ENCODE data around the gene SRGAP2C. TPM values are rescaled to one million over a fixed set of nuclear protein-coding genes. Genes with fewer than 3 reads are reported as not detected.
"Not testable (repeated sequence)": the region's sequence is repeated elsewhere in the genome, so short reads cannot be mapped to it uniquely, and the experiment has no call there.

Gene SRGAP2C
- polyA plus RNA-seq, 5 donors: 12.6 to 15.6 (median 15.2) TPM

DNA sequence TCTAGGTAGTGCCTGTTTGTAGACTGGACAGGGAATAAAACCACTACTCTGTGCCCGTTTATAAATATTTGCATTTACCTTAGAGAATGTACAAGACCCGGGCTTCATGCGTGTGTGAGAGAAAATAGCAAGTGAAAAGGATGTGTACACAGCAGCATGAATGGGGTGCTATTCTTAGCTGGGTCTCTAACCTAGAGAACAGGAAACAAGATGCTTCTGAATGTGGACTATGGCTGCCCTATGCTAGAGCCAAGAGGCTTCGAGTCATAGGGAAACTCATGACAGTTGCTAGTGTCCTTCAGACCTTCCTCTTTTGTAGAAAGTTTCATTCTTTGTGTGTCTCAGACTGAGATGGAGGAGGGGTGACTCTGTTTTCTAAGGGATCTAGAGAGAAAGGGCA lies 39.9 kb downstream of the SRGAP2C start:
- DNase-seq: not testable (repeated sequence)

DNA sequence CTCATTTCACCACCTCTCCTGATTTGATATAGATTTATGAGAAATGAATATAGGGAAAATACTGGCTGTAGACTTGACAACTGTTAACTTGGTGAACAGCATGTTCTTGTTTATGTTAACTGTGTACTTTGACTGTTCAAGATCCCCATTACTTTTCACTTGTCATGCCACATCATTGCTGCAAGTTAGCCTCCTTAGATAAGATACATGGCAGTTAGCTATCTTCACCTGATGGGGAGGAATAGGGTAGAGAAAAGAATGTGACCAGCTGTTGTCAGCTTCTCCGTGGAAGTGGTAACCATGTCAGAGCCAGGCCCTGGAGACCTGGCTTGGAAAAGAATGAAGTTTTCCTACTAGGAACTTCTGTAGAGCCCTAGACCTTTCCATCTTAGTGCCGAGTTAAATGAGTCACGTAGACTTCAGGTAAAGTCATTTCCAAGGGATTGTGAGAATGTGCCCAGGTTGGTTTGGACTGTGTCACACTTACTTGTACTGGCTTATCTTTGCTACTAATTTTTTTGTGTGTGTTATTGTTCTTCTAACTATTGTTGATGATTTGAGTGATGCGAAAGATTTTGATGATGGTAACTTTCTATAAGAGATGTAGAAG lies 41.6 kb downstream of the SRGAP2C start:
- DNase-seq: not testable (repeated sequence)

DNA sequence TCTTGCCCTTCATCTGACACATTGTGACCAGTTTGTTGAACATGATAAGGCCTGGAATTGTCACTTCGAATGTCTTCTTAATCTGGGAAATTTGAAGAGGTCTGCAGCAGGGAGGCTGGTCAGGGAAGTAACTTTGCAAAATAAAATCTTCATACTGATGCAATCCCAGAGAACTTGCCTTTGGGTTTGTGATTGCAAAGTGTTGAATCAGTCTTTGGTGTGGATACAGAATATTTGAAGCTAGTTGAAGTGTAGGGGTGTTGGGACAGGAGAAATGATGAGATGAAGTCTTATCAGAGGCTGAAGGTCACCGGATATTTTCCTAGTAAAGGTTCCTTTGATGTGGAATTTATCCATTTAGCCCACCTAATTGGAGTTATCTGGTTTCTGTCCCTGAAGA lies 42.1 kb downstream of the SRGAP2C start:
- not testable (repeated sequence) for DNase-seq

DNA sequence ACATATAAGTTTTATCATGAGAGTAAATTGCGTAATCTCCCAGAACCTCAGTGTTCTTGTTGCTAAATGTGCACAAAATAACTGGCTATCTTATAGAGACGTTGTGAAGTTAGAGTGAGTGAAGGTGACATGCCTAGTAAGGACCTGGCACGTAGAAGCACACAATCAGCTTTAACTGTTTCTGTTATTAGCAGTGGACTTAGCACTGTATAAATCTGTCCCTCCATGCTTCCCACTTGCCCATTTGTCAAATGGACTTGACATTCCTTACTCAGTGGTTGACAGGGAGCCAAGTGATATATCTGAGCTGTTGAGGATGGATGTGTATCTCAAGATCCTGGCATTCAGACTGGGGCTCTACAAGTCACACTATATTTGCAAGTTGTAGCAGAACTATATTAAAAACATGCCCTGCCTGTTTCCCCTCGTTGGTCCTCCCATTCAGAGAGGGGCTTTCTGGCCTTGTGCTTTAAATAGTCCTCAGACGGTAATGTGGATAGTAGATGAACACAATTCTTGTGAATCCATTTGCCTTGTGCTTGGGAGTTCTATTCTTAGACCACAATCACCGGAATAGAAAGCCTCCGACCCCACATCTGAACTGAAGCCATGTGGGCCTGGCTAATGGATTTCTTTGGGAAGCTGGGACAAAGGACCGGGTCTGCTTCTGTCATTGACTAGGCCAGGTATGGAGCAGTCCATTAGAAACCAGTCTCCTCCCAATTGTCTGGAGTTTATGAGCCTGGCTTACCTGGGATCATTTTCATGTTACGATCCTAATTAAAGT lies 43.0 kb downstream of the SRGAP2C start:
- DNase-seq: not testable (repeated sequence)

DNA sequence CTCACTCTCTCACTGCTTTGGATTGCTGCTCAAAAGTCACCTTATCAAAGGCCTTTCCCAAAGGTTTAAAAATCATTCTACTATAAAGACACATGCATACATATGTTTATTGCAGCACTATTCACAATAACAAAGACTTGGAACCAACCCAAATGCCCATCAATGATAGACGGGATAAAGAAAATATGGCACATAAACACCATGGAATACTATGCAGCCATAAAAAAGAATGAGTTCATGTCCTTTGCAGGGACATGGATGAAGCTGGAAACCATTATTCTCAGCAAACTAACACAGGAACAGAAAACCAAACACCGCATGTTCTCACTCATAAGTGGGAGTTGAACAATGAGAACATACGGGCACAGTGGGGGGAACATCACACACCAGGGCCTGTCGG lies 45.9 kb downstream of the SRGAP2C start:
- DNase-seq: not testable (repeated sequence)

DNA sequence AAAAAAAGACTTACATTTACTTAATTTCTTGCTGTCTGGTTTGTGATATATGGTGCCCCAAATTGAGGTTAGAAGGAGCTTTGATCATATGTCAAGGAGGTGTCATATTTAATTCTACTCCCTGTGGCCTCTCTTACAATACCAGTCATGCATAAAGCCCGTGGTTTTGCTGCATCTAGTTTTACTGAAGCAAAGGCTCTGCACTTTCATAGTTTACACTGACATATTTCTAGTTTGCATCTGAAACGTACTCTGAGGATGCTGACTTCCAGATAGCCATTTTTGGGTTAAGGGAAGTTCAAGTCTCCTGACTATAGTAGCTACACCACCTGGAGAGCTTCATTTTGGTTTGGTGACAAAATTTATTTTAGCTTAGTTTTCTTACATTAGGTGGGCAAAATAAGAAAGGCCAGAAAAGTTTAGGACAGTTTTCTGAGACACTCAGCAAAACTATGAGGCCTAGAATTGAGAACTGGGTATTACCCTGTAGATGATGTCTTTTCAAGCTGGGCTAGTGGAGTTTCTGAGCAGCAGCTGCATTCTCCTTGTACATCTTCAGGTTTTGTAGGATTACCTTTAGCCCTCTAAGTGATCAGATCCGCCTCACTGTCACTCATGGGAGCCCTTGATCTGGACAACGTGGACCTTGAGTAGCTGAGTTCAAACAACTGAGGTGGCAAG lies 47.8 kb downstream of the SRGAP2C start:
- not testable (repeated sequence) for DNase-seq

DNA sequence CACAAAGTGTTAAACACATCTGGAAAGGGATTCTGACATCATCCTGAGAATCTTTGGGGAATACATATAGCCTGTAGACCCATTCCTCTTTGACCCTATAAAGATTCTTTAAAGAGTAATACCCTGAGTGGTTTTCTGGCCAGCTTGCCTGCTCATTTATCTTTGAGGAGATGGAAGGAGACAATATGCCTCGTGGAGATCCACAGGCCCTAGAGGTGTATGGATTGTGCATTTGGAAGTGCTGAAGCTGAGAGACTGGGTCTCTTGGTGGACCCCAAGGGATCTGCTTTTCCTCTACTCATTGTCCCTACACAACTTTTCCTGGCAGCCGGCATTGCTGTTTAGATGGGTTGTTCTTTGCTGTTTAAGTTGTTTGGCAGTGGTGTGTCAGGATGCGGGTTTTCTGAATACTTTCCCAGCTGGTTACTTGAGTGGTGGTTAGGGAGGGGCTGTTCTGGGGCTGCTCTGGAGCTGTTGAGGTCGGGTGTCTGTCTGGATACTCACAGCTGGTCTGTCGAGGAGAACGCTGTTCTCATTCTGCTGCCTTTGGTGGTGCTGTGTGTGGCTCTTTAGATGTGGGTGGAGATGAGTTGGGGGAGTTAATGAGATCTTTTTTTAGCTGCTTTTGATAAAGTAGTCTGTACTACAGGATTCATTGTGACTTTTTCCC lies 49.5 kb downstream of the SRGAP2C start:
- not testable (repeated sequence) for DNase-seq

DNA sequence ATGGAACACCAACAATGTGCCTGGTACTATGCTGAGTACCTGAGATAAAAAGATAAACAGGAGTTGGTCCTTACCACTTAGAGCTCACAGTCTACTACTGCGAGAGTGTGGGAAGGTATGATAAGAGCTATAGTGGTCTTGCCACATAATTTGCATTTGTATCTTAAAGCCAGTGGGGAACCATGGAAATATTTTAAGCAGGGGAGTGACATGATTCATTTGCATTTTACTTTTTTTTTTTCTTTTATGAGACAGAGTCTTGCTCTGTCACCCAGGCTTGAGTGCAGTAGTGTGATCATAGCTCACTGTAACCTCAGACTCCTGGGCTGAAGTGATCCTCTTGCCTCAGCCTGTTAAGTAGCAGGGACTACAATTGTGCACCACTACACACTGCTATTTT lies 53.6 kb downstream of the SRGAP2C start:
- not testable (repeated sequence) for DNase-seq

DNA sequence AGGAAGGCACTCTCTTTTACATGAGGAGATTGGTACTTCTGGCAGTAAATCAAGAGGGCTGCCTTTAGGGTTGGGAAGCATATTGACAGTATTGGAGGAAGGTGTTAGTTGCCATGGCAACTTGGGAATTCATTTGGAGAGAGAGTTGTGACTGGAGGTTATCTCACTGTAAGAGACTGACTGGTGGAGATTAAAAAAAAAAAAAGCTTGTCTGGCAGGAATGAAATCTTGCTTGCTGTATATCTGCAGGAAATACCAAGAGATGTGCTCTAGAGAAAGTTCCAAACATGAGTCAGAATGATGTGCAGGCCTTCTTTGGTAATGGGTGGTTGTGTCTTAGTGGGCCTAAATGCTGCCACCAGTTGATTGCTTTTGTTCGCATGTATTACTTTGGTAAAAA lies 59.1 kb downstream of the SRGAP2C start:
- not testable (repeated sequence) for DNase-seq

DNA sequence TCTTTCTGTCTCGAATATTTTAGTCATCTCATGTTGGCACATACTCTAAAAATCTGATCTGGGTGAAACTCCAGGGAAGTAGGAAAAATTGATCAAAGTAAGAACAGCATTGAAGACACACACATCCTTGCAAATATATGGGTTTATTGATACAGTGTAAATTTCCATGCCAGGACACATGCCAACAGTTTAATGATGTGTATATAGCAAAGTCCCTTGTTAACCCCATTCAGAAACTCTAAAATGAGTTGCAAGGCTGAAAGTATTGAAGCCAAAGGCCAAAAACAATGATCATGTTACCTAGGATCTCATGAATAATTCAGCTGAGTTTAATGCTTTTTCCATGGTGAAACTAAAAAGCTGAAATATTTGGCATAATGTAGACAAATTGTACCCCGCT lies 61.6 kb downstream of the SRGAP2C start:
- DNase-seq: not testable (repeated sequence)

DNA sequence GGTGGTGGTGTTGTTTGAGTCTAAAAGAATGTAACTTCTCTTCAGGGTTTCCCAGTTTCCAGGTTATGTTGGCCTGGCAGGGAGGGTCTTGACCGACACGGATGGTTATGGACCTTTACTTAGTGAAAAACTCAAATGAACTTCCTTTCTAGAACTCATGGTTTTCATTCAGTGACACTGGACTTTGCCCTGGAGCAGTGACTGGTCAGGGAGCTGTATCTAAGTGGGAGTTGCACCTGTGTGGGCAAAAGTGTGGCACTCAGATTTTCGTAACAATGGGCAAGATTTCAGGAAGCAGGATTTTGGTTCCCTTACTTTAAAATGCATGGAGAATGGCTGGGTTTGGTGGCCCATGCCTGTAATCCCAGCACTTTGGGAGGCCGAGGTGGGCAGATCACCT lies 67.9 kb downstream of the SRGAP2C start:
- DNase-seq: not testable (repeated sequence)

DNA sequence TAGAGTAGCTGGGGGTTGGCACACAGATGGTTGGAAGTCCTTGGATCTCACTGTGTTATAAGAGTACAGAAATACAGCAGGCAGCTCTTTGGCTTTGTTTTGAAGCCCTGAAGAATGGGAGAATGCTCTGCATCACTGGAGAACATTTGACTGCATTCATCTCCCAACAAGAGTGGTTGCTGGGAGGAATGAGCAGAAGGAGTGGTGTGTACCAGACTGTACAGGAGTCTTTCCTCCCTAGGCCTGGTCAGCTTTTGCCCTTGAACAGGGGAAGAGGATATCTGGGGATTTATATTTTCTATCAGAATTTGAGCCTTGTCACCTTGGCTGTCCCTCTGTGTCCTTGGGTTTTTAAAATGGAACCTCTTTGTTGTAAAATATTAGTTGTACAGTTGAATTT lies 69.8 kb downstream of the SRGAP2C start:
- not testable (repeated sequence) for DNase-seq

DNA sequence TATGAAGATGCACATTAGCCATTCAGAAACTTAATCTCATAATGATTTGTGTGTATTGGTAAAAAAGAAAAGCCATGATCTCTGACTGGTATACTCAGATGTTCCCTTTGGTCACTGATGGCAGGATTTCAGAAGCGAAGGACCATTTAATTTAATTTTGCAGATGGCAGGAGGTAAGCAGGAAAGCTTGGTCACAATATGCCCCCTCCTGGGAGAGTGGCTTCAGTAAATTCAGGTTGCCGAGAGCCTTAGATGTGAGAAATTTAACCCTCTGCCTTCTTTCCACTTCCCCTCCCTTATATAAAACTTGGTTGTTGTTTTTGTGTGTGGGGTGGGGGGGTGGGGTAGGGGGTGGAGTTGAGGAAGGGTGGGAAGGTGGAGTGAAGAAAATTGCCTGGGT lies 72.9 kb downstream of the SRGAP2C start:
- DNase-seq: not testable (repeated sequence)

DNA sequence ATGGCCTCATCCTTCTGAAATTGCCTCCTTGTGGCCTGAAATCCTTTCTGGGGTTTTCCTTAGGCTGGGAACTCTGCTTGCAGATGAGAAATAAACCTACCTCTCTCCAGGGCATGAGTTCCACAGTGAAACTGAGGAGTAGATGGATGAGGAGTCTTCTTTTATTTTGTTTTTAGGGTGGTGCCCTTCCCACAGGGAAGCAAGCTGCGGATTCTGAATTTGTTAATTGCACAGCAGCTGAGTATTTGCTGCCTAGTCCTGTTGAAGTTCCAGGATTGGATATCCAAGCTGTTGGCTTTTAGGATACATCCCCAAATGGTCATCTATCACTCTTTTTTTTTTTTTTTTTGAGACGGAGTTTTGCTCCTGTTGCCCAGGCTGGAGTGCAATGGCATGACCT lies 73.4 kb downstream of the SRGAP2C start:
- not testable (repeated sequence) for DNase-seq

DNA sequence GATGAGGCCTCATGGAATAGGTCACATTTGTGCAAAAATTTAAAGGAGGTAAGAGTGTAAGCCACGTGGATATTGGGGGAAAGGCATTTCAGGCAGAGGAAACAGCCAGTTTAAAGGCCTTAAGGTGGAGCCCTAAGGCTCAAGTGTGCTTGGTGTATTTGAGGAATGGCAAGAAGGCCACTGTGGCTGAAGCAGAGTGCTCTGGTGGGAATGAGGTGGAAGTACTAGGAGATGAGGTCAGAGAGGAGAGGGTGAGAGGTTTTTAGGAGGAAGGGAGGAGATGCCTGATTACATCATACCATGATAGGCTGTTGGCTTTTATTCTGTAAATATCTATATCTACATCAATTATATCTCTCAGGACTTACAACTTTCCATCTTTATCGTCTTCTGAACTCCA lies 75.4 kb downstream of the SRGAP2C start:
- DNase-seq: not testable (repeated sequence)

DNA sequence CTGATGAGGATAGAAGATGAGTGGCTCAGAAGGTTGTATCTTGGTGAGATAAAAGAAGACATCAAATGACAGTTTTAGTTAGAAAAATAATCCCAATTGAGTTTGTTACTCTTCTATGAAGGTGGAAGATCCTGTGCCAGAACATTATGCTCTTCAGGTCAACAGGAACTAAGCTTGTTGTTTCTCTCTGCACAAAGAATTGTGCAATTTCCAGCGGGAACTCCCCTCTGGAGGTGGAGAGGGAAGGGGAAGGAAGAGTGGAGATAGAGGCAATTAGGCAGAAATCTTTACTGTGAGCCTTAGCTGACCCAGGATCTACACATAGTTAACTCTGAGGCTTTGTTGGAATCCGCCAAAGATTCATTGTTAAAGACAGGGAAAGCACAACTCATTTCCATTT lies 77.4 kb downstream of the SRGAP2C start:
- DNase-seq: not testable (repeated sequence)

DNA sequence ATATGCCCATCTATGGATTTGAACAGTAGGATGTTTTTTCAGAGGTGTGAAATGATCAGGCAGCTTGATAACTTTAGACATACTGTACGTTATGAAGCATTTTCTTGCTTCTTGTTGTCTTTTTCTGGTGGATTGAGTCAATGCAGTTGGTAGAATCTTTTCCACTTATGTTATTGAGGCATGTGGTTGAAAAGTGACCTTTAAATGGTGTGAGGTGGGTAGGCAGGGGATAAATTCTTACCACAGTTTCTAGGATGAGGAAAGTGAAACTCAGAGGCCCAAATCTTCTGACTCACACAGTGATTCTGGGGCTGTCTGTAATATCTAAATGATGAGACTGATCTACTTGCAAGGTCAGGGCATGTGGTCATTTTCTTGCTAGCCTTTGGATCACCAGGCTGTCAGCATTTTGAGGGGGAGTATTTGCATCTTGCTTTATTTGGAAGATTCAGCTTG lies 79.0 kb downstream of the SRGAP2C start:
- DNase-seq: not testable (repeated sequence)

DNA sequence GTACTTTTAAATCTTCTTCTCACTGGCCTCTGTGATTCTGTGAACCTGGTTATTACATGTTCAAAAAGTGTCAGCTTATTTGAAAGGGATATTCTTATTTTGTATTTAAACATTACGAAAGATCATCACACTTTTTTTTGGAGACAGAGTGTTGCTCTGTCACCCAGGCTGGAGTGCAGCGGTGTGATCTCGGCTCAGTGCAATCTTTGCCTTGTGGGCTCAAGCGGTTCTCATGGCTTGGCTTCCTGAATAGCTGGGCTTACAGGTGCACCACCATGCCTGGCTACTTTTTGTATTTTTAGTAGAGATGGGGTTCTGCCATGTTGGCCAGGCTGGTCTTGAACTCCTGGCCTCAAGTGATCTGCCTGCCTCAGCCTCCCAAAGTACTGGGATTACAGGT lies 82.3 kb downstream of the SRGAP2C start:
- DNase-seq: not testable (repeated sequence)

DNA sequence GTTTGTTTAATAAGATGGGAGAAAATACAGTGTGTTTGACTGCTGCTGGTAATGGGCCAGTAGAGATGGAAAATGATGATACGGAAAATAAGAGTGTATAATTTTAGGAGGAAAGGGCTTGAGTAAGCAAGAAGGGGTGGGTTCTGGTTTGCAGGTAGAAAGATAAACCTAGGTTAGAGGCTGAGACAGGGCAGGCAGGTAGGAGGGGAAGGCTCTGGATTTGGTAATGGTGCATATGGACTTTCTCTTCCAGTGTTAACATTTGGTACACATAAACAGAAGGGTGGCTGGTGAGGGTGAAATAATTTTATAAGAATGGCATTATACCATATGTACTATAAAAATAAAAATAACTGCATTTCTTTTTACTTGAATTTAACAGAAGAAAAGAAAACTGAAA lies 84.5 kb downstream of the SRGAP2C start:
- DNase-seq: not testable (repeated sequence)

DNA sequence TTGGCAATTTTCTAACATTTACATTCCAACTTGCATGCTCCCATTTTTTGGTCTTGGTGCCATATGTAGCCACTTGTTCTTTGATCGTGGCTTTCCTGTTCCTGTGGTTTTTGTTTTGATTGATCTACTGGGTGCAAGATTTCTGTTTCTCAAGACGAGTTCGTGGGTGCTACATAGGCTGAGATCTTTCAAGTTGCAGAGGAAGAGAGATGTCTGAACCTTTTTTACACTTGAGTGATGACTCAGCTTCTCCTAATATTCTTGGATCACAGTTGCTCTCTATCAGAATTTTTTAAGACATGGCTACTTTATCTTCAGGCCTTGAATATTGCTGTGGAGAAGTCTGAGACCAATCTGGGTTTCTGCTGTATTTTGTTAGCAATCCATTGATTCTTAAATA lies 85.2 kb downstream of the SRGAP2C start:
- DNase-seq: not testable (repeated sequence)

DNA sequence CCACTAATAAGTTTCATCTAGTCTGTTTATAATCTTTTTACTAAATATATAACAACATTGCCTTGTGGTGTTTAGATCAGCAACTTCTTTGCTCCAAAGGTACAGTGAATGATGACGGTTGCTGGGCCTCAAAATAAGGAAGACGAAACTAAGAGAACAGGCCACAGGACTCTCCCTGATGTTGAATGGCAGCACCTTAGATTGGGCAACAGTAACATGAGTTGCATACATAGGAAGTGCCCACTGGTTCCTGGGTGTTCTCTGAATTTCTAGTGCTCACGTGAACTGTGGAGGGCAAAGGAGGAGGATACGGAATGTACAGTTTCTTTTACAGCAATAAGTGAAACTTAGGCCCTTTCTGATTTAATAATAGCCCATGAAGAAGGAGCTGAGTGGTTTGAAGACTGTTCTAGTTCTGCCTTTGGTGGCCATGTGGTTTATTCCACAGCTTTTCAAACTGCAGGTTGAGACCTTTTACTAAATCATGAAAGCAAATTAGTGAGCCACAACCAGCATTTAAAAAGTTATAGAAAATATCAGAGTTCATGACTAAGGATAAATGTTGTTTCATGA lies 86.5 kb downstream of the SRGAP2C start:
- DNase-seq: not testable (repeated sequence)

DNA sequence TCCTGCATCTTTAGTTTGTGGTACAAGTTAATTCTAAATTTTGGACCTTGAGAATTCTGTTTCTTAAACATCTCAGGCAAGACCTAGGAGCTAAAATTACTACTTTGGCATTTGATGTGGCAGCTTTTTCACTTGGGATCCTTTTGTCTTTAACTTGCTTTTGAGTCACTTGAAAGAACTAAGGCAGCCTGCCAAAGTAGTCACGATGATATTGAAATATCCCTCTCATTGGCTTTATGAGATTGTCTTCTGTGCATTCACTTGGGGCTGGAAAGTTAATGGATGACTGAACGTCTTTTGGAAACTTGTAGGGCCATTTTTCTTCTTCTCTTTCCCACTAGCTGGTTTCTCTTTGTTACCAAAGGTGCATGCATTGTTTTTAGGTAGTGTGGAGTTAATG lies 90.7 kb downstream of the SRGAP2C start:
- not testable (repeated sequence) for DNase-seq
